Spleen (tissue), 11 donors: ENCODE results near the gene TUBA4B. TPM values are rescaled to one million over a fixed set of nuclear protein-coding genes. Genes with fewer than 3 reads are reported as not detected.
"Not testable (repeated sequence)": the region's sequence is repeated elsewhere in the genome, so short reads cannot be mapped to it uniquely, and the experiment has no call there.

Experiments
- DNase-seq: peaks from one replicate; pipeline ENCODE4 v3.0.0-alpha.2; 2020
- H3K27ac ChIP-seq, 8 donors: fragments of 200-600 bp; sonication (generic) in 7 of 8; 1 replicate in 4 of 8; 2 replicates in 4 of 8; pipeline versions ENCODE4 v1.5.0 to v1.8.0; 2016 to 2021; ENCODE audit warnings: inconsistent platforms in 4 of 8, mild to moderate bottlenecking in 4 of 8, moderate library complexity in 1 of 8
- H3K27me3 ChIP-seq, 7 donors: fragments of 200-600 bp; sonication (generic) in 6 of 7; replicated peaks in 1 of 7; 1 replicate in 4 of 7; 2 replicates in 3 of 7; pipeline versions ENCODE4 v1.5.0 to v1.8.0; 2016 to 2021; ENCODE audit warnings: inconsistent platforms in 3 of 7, mild to moderate bottlenecking in 1 of 7
- H3K36me3 ChIP-seq, 6 donors: fragments of 200-600 bp; sonication (generic) in 5 of 6; 1 replicate in 4 of 6; 2 replicates in 2 of 6; pipeline versions ENCODE4 v1.5.0 to v1.8.0; 2016 to 2021; ENCODE audit warnings: inconsistent platforms in 2 of 6
- H3K4me1 ChIP-seq, 6 donors: fragments of 200-600 bp; sonication (generic) in 5 of 6; 1 replicate in 3 of 6; 2 replicates in 3 of 6; pipeline versions ENCODE4 v1.5.0 to v1.8.0; 2016 to 2021; ENCODE audit warnings: inconsistent platforms in 3 of 6
- H3K4me3 ChIP-seq, 8 donors: fragments of 200-600 bp; sonication (generic) in 7 of 8; 1 replicate in 4 of 8; 2 replicates in 4 of 8; pipeline versions ENCODE4 v1.5.0 to v1.8.0; 2016 to 2021; ENCODE audit warnings: inconsistent platforms in 4 of 8, mild to moderate bottlenecking in 4 of 8, moderate library complexity in 2 of 8
- H3K9me3 ChIP-seq, 8 donors: fragments of 200-600 bp; sonication (generic) in 7 of 8; 1 replicate in 4 of 8; 2 replicates in 4 of 8; pipeline versions ENCODE4 v1.5.0 to v1.8.0; 2016 to 2021; ENCODE audit warnings: inconsistent platforms in 4 of 8
- CTCF ChIP-seq, 11 experiments: fragments of 200-600 bp in 7 of 11; fragments of 450-650 bp in 4 of 11; sonication (generic) in 4 of 11; IDR thresholded peaks in 8 of 11; conservative IDR thresholded peaks in 3 of 11; 1 replicate in 7 of 11; 2 replicates in 4 of 11; pipeline versions ENCODE4 v1.4.0 to v1.8.0; 2016 to 2021; ENCODE audit warnings: antibody characterized with exemption in 11 of 11, inconsistent platforms in 4 of 11, mild to moderate bottlenecking in 1 of 11
- POLR2A ChIP-seq, 3 donors: fragments of 450-650 bp; IDR thresholded peaks; one replicate each; pipeline ENCODE4 v1.5.1; 2017; ENCODE audit warnings: antibody characterized with exemption in 3 of 3, mild to moderate bottlenecking in 1 of 3
- POLR2AphosphoS5 ChIP-seq, 3 donors: sonication (generic); formaldehyde crosslinking; IDR thresholded peaks; one replicate each; pipeline ENCODE4 v1.5.1; 2017; ENCODE audit warnings: antibody characterized with exemption in 3 of 3
- WGBS, 5 donors: extraction: QIAGEN DNeasy Blood & Tissue Kit in 3 of 5; methylation state at CpG; one replicate each; pipeline versions ENCODE4 v1.1.5 to v1.1.7; 2013 to 2018; 5-methylcytosine and 5-hydroxymethylcytosine counted together
- intact Hi-C: fragments of 100-400 bp; cut with DNase I; formaldehyde crosslinking; loops from one replicate; pipeline ENCODE4 v1.15.0; 2023; ENCODE audit warnings: low total_unique reads
- polyA plus RNA-seq, 3 donors: library from polyadenylated mRNA; stranded (reverse); fragments of 200-250 nt; gene quantifications; one replicate each; pipeline ENCODE4 v1.2.1, GENCODE V29; 2013
- total RNA-seq, 7 donors: library from RNA; depleted of rRNA in 3 of 7; stranded (reverse); fragments of >200 nt in 3 of 7; fragmentation: NEBNext Ultra II Directional in 4 of 7; extraction: Animal tissue kit (Norgen Biotek cat#: 25700) in 4 of 7; gene quantifications; one replicate each; pipeline versions ENCODE4 v1.1.0 to v1.2.1, GENCODE V29; 2016 to 2021
- donor health status: healthy with polysubstance abuse.
- donor health status: DM: no; HTN: no; CAD: no; lungs with moderate emphysema.
- donor health status: DM: no; HTN: no; CAD: no.
- donor health status: Bipolar disorder and iron deficiency.
- donor health status: healthy.
- donor health status: DM: no; HTN: no; CAD: no.
- donor health status: DM: yes; HTN: yes; CAD: no.

Gene TUBA4B
- total and polyA plus RNA-seq, 10 donors, result not detected

DNA sequence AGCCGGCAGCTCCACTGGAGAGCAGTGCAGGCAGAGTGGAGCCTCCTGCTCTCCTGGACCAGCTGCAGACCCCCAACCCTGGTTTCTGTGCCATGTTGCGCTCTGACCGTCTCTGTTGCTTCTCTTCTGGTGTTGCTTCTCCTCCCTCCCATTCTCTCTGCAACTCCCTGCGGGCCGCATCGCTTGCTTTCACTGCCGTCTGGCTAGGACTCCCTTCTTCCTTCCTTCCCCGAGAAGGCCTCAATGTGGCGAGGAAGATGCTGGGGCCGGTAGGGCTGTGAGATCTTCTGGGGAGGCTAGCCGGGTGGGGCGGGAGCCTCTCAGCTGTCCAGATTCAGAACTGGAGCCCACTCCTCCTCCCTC is 32.3 kb downstream of the TUBA4B start:
- Histone ChIP-seq H3K4me1 (peaks cover 5 to 59% (median 27%) of the 10 kb centered on the region in 6 donors), H3K27me3 (no peaks in the 10 kb centered on the region), H3K27ac (peak overlapping the region in 1 of 8 donors; percentile 58), H3K36me3 (peaks cover 0 to 66% (median 49%) of the 10 kb centered on the region in 6 donors), H3K4me3 (no peak overlapping the region), H3K9me3 (no peaks in the 10 kb centered on the region)
- intact Hi-C loops, result no loop called here
- TF ChIP-seq POLR2A (IDR thresholded peaks at IDR 0.05) (no peak), CTCF (IDR thresholded peaks at IDR 0.05 in 8 of 11, conservative IDR thresholded peaks at IDR 0.05 in 3 of 11) (no peak), POLR2AphosphoS5 (IDR thresholded peaks at IDR 0.05) (no peak)
- DNase-seq, result no peak
- WGBS, 5 donors, result 89 to 95% (median 93%) methylated on average over 11 to 12 of the region's 12 CpGs

DNA sequence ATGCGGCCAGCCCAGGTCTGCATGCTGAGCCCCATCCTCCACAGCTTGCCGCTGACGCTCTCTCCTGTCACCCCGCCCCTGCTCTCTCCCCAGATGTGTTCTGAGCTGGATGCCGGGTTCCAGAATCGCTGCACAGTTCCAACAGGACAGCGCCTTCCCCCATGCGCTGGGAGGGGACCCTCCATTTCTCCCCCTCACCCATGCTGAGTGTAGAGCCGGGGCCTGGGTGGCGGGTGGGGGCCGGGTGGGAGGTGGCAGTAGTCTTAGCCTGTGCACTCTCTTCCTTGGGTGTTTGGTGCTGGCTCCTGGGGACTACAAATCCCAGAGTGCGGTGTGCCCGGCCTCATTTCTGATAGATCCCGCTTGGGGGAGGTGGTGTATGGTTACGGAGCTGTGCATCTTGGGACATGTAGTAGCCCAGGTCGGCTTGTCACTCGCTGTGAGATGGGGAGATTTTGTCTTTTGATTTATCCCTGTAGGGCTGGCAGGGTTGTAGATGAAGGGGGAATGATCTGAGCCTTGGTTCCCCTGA is 32.9 kb downstream of the TUBA4B start:
- Histone ChIP-seq H3K27ac (peak overlapping the region in 2 of 8 donors; percentile 29 to 58), H3K36me3 (peaks cover 0 to 60% (median 47%) of the 10 kb centered on the region in 6 donors), H3K27me3 (no peaks in the 10 kb centered on the region), H3K9me3 (no peaks in the 10 kb centered on the region), H3K4me1 (peaks cover 0 to 53% (median 21%) of the 10 kb centered on the region in 6 donors), H3K4me3 (no peak overlapping the region)
- TF ChIP-seq POLR2A (IDR thresholded peaks at IDR 0.05), result no peak
- no peak for TF ChIP-seq CTCF (IDR thresholded peaks at IDR 0.05 in 8 of 11, conservative IDR thresholded peaks at IDR 0.05 in 3 of 11)
- no peak for TF ChIP-seq POLR2AphosphoS5 (IDR thresholded peaks at IDR 0.05)
- intact Hi-C loops, result no loop called here
- no peak for DNase-seq
- 79 to 94% (median 89%) methylated on average over 14 to 17 of the region's 17 CpGs for WGBS, 5 donors

- H3K4me3 ChIP-seq, result no peak overlapping the region
- no peaks in the 10 kb centered on the region for H3K9me3 ChIP-seq
- TF ChIP-seq POLR2AphosphoS5 (IDR thresholded peaks at IDR 0.05) (peak in 2 of 3 donors; percentile 33 to 47), CTCF (IDR thresholded peaks at IDR 0.05 in 8 of 11, conservative IDR thresholded peaks at IDR 0.05 in 3 of 11) (no peak)
- no peaks in the 10 kb centered on the region for H3K27me3 ChIP-seq
- WGBS, 5 donors, result 75 to 87% (median 81%) methylated on average over 8 to 12 of the region's 12 CpGs
- H3K4me1 ChIP-seq, result peaks cover 0 to 46% (median 18%) of the 10 kb centered on the region in 6 donors
- peaks cover 0 to 54% (median 44%) of the 10 kb centered on the region in 6 donors for H3K36me3 ChIP-seq
- intact Hi-C loops, result no loop called here
- DNase-seq, result peak; percentile 74
- peak overlapping the region in 2 of 8 donors; percentile 29 to 45 for H3K27ac ChIP-seq
Measured at GRCh38 chr2:219286436-219287115, 33.5 kb downstream of the TUBA4B start.

DNA sequence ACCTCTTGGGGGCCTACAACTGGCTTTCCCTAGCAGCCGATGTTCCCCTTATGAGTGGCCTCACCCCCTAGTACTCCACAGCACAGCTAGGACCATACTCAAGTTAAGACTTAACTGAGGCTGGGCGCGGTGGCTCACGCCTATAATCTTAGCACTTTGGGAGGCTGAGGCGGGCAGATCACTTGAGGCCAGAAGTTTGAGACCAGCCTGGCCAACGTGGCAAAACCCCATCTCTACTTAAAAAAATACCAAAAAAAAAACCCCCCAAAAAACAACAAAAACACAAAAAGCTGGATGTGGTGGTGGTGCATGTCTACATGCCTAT is 34.0 kb downstream of the TUBA4B start:
- H3K4me3 ChIP-seq, DNase-seq, intact Hi-C loops, H3K27me3 ChIP-seq, H3K9me3 ChIP-seq: not testable (repeated sequence)
- WGBS, 5 donors, result 88 to 90% (median 89%) methylated on average over 6 of the region's 6 CpGs
- Histone ChIP-seq H3K27ac (peak overlapping the region in 2 of 8 donors; percentile 29 to 45), H3K36me3 (peaks cover 0 to 49% (median 39%) of the 10 kb centered on the region in 6 donors), H3K4me1 (peaks cover 0 to 41% (median 18%) of the 10 kb centered on the region in 6 donors)
